Thyroid gland (tissue), 4 donors: ENCODE measurements around the gene GALNT9. TPM values are rescaled to one million over a fixed set of nuclear protein-coding genes. Genes with fewer than 3 reads are reported as not detected.

Source experiments
- DNase-seq, 2 donors: peaks; one replicate each; pipeline ENCODE4 v3.0.0-alpha.2; 2019
- H3K27ac ChIP-seq, 3 donors: fragments of 200-600 bp; sonication (generic); 1 replicate in 2 of 3; 2 replicates in 1 of 3; pipeline ENCODE4 v1.5.1; 2016 to 2019; ENCODE audit warnings: mild to moderate bottlenecking in 1 of 3, moderate library complexity in 1 of 3
- H3K27me3 ChIP-seq: fragments of 200-600 bp; sonication (generic); one replicate; pipeline ENCODE4 v1.5.1; 2019
- H3K36me3 ChIP-seq, 2 donors: fragments of 200-600 bp; sonication (generic); one replicate each; pipeline ENCODE4 v1.5.1; 2016 to 2019
- H3K4me1 ChIP-seq, 2 donors: fragments of 200-600 bp; sonication (generic); one replicate each; pipeline ENCODE4 v1.5.1; 2017 to 2019
- H3K4me3 ChIP-seq, 3 donors: fragments of 200-600 bp; sonication (generic); replicated peaks in 1 of 3; 1 replicate in 2 of 3; 2 replicates in 1 of 3; pipeline ENCODE4 v1.5.1; 2016; ENCODE audit warnings: mild to moderate bottlenecking in 1 of 3
- H3K9me3 ChIP-seq: fragments of 200-600 bp; sonication (generic); one replicate; pipeline ENCODE4 v1.5.1; 2017
- CTCF ChIP-seq, 6 experiments: fragments of 200-600 bp in 3 of 6; fragments of 450-650 bp in 3 of 6; sonication (generic) in 3 of 6; IDR thresholded peaks; one replicate each; pipeline ENCODE4 v1.5.1; 2016 to 2019; ENCODE audit warnings: antibody characterized with exemption in 6 of 6, mild to moderate bottlenecking in 2 of 6, inconsistent platforms in 1 of 6, moderate library complexity in 1 of 6
- POLR2A ChIP-seq, 2 donors: fragments of 450-650 bp; IDR thresholded peaks; one replicate each; pipeline ENCODE4 v1.6.1; 2017; ENCODE audit warnings: antibody characterized with exemption in 2 of 2, mild to moderate bottlenecking in 2 of 2, moderate library complexity in 1 of 2
- WGBS, 2 donors: methylation state at CpG; one replicate each; pipeline ENCODE4 v1.1.5; 2017; 5-methylcytosine and 5-hydroxymethylcytosine counted together
- intact Hi-C: fragments of 100-400 bp; cut with DNase I; formaldehyde crosslinking; loops from one replicate; pipeline ENCODE4 v1.15.1; 2023
- total RNA-seq, 4 donors: library from RNA; depleted of rRNA; stranded (reverse); fragments of >200 nt; gene quantifications; one replicate each; pipeline ENCODE4 v1.2.3, GENCODE V29; 2016

GALNT9 gene
- total RNA-seq, 4 donors from 2014 or later = 2.2 to 29.2 (median 15.9) TPM

- H3K27ac ChIP-seq = no peak overlapping the region
- intact Hi-C loops = no loop called here
- DNase-seq = no peak
- no peaks in the 10 kb centered on the region for H3K36me3 ChIP-seq
- no peak for TF ChIP-seq CTCF (IDR thresholded peaks at IDR 0.05)
- no peak for TF ChIP-seq POLR2A (IDR thresholded peaks at IDR 0.05)
- H3K27me3 ChIP-seq = no peaks in the 10 kb centered on the region
- H3K4me3 ChIP-seq = no peak overlapping the region
- H3K9me3 ChIP-seq = no peaks in the 10 kb centered on the region
- WGBS, 2 donors = 80 to 92% methylated on average over 12 to 23 of the region's 25 CpGs
- no peaks in the 10 kb centered on the region for H3K4me1 ChIP-seq
Observed at GRCh38 chr12:132357623-132358186, 28.3 kb upstream of the GALNT9 start.

- H3K27ac ChIP-seq = no peak overlapping the region
- intact Hi-C loops = no loop called here
- no peaks in the 10 kb centered on the region for H3K9me3 ChIP-seq
- TF ChIP-seq POLR2A (IDR thresholded peaks at IDR 0.05) (no peak), CTCF (IDR thresholded peaks at IDR 0.05) (no peak)
- no peaks in the 10 kb centered on the region for H3K36me3 ChIP-seq
- H3K27me3 ChIP-seq = no peaks in the 10 kb centered on the region
- H3K4me1 ChIP-seq = no peaks in the 10 kb centered on the region
- H3K4me3 ChIP-seq = no peak overlapping the region
- DNase-seq = no peak
- 52 to 58% methylated on average over 29 to 37 of the region's 37 CpGs for WGBS, 2 donors
Observed at GRCh38 chr12:132356691-132357622, 27.6 kb upstream of the GALNT9 start.

- intact Hi-C loops = no loop called here
- no peak for TF ChIP-seq POLR2A (IDR thresholded peaks at IDR 0.05)
- WGBS, 2 donors = 83 to 85% methylated on average over 25 to 27 of the region's 31 CpGs
- Histone ChIP-seq H3K4me1 (no peaks in the 10 kb centered on the region), H3K4me3 (no peak overlapping the region), H3K27me3 (no peaks in the 10 kb centered on the region), H3K9me3 (no peaks in the 10 kb centered on the region), H3K27ac (no peak overlapping the region), H3K36me3 (no peaks in the 10 kb centered on the region)
- no peak for DNase-seq
Observed at GRCh38 chr12:132355742-132356681, 26.6 kb upstream of the GALNT9 start.

GRCh38 chr12:132354982-132355680, 25.7 kb upstream of the GALNT9 start:
- no peaks in the 10 kb centered on the region for H3K9me3 ChIP-seq
- no peaks in the 10 kb centered on the region for H3K4me1 ChIP-seq
- intact Hi-C loops = no loop called here
- no peak for DNase-seq
- H3K36me3 ChIP-seq = no peaks in the 10 kb centered on the region
- H3K27me3 ChIP-seq = no peaks in the 10 kb centered on the region
- H3K4me3 ChIP-seq = no peak overlapping the region
- H3K27ac ChIP-seq = no peak overlapping the region
- WGBS, 2 donors = 90% methylated on average over 16 of the region's 34 CpGs
- TF ChIP-seq POLR2A (IDR thresholded peaks at IDR 0.05) = no peak
- no peak for TF ChIP-seq CTCF (IDR thresholded peaks at IDR 0.05)
